ENCODE data around the gene HS3ST5. TPM values are rescaled to one million over a fixed set of nuclear protein-coding genes. Genes with fewer than 3 reads are reported as not detected.

HS3ST5 gene
- total and polyA plus RNA-seq, 2 donors (not counting 3 experiments of a cell fraction or from before 2014, with no cell fraction given): not detected

DNA sequence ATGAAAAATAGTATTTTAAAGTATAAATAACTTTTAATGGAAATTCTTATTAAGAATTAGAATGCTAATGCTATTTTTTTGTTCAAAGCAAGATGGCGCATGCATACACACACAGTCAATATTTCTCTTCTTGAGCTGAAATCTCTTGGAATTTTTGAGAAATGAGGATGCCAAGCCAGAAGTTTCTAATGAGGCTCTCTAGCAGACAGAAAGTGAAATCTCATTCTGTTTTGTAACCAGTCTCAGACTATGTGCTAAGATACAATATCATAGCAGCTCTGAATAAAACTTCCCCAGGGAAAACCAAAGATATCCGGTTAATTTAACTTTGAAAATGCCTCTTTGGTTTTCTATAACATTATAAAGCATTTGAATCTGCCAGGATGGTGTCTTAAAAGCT is 274.7 kb downstream of the HS3ST5 start:
- FAIRE-seq: no peak
- no peak for DNase-seq (ENCODE audit: low read depth, low spot score)
- no peak overlapping the region for H3K4me2 ChIP-seq (ENCODE audit: insufficient read depth, low read length)
- peaks cover 0 to 6% of the 10 kb centered on the region in 2 experiments for H3K27me3 ChIP-seq (ENCODE audit: control insufficient read depth in 2 of 2, insufficient read depth in 2 of 2, low read length in 2 of 2)
- intact Hi-C loops (cut with micrococcal nuclease) (no loop called here), dilution Hi-C loops (cut with MboI; ENCODE audit: extremely low pct_ligation_motif_present, low sequenced_read_pairs) (no loop called here)
- H4K20me1 ChIP-seq (replicated peaks; ENCODE audit: control insufficient read depth, extremely low read depth, insufficient read depth, low read length): no peaks in the 10 kb centered on the region
- no peak overlapping the region for H3K4me3 ChIP-seq (replicated peaks in 1 of 3; ENCODE audit: insufficient read depth in 1 of 3, low read depth in 1 of 3, low read length in 3 of 3)
- no peaks in the 10 kb centered on the region for H3K36me3 ChIP-seq (ENCODE audit: control insufficient read depth in 2 of 2, extremely low read depth in 1 of 2, insufficient read depth in 2 of 2, low read length in 2 of 2)
- no peak overlapping the region for H2AFZ ChIP-seq (ENCODE audit: low read depth, low read length)
- no peaks in the 10 kb centered on the region for H3K9me3 ChIP-seq (replicated peaks; ENCODE audit: control insufficient read depth, insufficient read depth, low read length)
- no peaks in the 10 kb centered on the region for H3K9me1 ChIP-seq (replicated peaks; ENCODE audit: control insufficient read depth, extremely low read depth, insufficient read depth, low read length)
- H3K9ac ChIP-seq (replicated peaks; ENCODE audit: extremely low read depth, insufficient read depth, low read length): no peak overlapping the region
- H3K27ac ChIP-seq (ENCODE audit: insufficient read depth, low read depth, low read length): no peak overlapping the region
- no peaks in the 10 kb centered on the region for H3K4me1 ChIP-seq (ENCODE audit: control insufficient read depth, extremely low read depth, insufficient read depth, low read length)
- no peaks in the 10 kb centered on the region for H3K79me2 ChIP-seq (ENCODE audit: control insufficient read depth, insufficient read depth, low read length)
- TF ChIP-seq FOS (IDR thresholded peaks at IDR 0.05; ENCODE audit: borderline replicate concordance, insufficient read depth, low read length) (no peak), POLR2AphosphoS5 (IDR thresholded peaks at IDR 0.05; ENCODE audit: insufficient read depth, low read depth, low read length) (no peak), POLR2A (IDR thresholded peaks at IDR 0.05; ENCODE audit: low read depth, low read length) (no peak), EZH2 (IDR thresholded peaks at IDR 0.05; ENCODE audit: borderline replicate concordance, low read depth, low read length, severe bottlenecking) (no peak), JUN (IDR thresholded peaks at IDR 0.05; ENCODE audit: borderline replicate concordance, insufficient read depth, insufficient read length, low read depth) (no peak), MYC (IDR thresholded peaks at IDR 0.05; ENCODE audit: low read depth, low read length) (no peak), GATA2 (IDR thresholded peaks at IDR 0.05; ENCODE audit: insufficient read depth, insufficient read length, low read depth, low read length) (no peak)
- TF ChIP-seq, protein P1, sequence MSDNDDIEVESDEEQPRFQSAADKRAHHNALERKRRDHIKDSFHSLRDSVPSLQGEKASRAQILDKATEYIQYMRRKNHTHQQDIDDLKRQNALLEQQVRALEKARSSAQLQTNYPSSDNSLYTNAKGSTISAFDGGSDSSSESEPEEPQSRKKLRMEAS (IDR thresholded peaks at IDR 0.05; ENCODE audit: insufficient read depth, insufficient read length): no peak
- TF ChIP-seq, protein P2, sequence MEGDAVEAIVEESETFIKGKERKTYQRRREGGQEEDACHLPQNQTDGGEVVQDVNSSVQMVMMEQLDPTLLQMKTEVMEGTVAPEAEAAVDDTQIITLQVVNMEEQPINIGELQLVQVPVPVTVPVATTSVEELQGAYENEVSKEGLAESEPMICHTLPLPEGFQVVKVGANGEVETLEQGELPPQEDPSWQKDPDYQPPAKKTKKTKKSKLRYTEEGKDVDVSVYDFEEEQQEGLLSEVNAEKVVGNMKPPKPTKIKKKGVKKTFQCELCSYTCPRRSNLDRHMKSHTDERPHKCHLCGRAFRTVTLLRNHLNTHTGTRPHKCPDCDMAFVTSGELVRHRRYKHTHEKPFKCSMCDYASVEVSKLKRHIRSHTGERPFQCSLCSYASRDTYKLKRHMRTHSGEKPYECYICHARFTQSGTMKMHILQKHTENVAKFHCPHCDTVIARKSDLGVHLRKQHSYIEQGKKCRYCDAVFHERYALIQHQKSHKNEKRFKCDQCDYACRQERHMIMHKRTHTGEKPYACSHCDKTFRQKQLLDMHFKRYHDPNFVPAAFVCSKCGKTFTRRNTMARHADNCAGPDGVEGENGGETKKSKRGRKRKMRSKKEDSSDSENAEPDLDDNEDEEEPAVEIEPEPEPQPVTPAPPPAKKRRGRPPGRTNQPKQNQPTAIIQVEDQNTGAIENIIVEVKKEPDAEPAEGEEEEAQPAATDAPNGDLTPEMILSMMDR (IDR thresholded peaks at IDR 0.05; ENCODE audit: extremely low read depth in 1 of 2, insufficient read depth in 1 of 2, low read depth in 1 of 2, low read length in 2 of 2): no peak
- POLR2A ChIA-PET: no interaction called here
- BruUV-seq (replicated peaks): no TSS peak
- CTCF ChIA-PET: interaction anchor here (1.0 to 1.4 kb wide), 2 partner anchors 27 to 73 kb away, joined by 4 read pairs; no protein-coding TSS in a partner anchor
